ENCODE results near the gene POLA2.

DNA sequence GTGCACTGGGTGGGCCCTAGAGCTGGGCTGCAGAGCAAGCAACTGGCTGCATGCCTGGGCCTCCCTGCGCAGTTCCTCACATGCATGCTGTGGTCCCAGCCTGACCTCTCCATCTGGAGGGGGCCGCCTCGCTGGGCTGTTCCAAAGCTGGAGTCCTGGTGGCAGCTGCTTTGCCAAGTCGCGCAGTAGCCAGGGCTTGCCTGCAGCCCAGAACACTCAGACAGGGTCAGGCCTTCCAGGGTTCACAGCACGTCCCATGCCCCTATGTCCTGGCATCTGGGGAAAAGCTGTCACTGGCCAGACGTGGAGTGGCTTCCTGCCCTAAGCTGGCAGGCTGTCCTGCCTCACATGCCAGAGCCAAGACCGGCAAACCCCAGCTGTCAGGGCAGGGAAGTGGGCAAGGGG is 36.4 kb downstream of the POLA2 start:
- TF ChIP-seq, protein P1, sequence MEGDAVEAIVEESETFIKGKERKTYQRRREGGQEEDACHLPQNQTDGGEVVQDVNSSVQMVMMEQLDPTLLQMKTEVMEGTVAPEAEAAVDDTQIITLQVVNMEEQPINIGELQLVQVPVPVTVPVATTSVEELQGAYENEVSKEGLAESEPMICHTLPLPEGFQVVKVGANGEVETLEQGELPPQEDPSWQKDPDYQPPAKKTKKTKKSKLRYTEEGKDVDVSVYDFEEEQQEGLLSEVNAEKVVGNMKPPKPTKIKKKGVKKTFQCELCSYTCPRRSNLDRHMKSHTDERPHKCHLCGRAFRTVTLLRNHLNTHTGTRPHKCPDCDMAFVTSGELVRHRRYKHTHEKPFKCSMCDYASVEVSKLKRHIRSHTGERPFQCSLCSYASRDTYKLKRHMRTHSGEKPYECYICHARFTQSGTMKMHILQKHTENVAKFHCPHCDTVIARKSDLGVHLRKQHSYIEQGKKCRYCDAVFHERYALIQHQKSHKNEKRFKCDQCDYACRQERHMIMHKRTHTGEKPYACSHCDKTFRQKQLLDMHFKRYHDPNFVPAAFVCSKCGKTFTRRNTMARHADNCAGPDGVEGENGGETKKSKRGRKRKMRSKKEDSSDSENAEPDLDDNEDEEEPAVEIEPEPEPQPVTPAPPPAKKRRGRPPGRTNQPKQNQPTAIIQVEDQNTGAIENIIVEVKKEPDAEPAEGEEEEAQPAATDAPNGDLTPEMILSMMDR (optimal IDR thresholded peaks at IDR 0.05 in 1 of 3, IDR thresholded peaks at IDR 0.05 in 1 of 3, conservative IDR thresholded peaks at IDR 0.05 in 1 of 3; ENCODE audit: extremely low read depth in 1 of 3, insufficient read depth in 2 of 3, low read length in 3 of 3): no peak
- TF ChIP-seq EZH2 (IDR thresholded peaks at IDR 0.05; ENCODE audit: low read length): no peak

Data from keratinocyte (primary cell).